Naive B cell (primary cell): Measurements from ENCODE around the gene PLA2R1. TPM values are rescaled to one million over a fixed set of nuclear protein-coding genes. Genes with fewer than 3 reads are reported as not detected.

ENCODE experiments used
- ATAC-seq, 2 donors: fragments of 150-1000 bp; cut with Tn5 transposase; 2 replicates each; pipeline ENCODE4 v1.10.0; 2021; ENCODE audit warnings: low read depth in 2 of 2, mild to moderate bottlenecking in 2 of 2, moderate library complexity in 2 of 2
- DNase-seq: peaks from one replicate; pipeline ENCODE4 v3.0.0; 2022
- H3K27ac Mint-ChIP-seq, 6 donors: one replicate each; pipeline ENCODE4 v1.8.0; 2020 to 2022; ENCODE audit warnings: mild to moderate bottlenecking in 6 of 6, mixed read lengths in 6 of 6, moderate library complexity in 5 of 6, inconsistent platforms in 2 of 6
- H3K27me3 Mint-ChIP-seq, 3 donors: one replicate each; pipeline ENCODE4 v1.8.0; 2021 to 2022; ENCODE audit warnings: mixed read lengths in 3 of 3, mild to moderate bottlenecking in 1 of 3
- H3K36me3 Mint-ChIP-seq, 2 donors: one replicate each; pipeline ENCODE4 v1.8.0; 2020 to 2022; ENCODE audit warnings: mixed read lengths in 2 of 2, inconsistent platforms in 1 of 2, mild to moderate bottlenecking in 1 of 2
- H3K4me1 Mint-ChIP-seq, 3 donors: one replicate each; pipeline ENCODE4 v1.8.0; 2020 to 2022; ENCODE audit warnings: mixed read lengths in 3 of 3, inconsistent platforms in 1 of 3, mild to moderate bottlenecking in 1 of 3, moderate library complexity in 1 of 3
- H3K4me3 Mint-ChIP-seq, 8 donors: one replicate each; pipeline ENCODE4 v1.8.0; 2020 to 2022; ENCODE audit warnings: mild to moderate bottlenecking in 8 of 8, mixed read lengths in 8 of 8, moderate library complexity in 8 of 8, inconsistent platforms in 2 of 8
- H3K9me3 Mint-ChIP-seq, 7 donors: one replicate each; pipeline ENCODE4 v1.8.0; 2020 to 2022; ENCODE audit warnings: mixed read lengths in 7 of 7, mild to moderate bottlenecking in 5 of 7, inconsistent platforms in 2 of 7, moderate library complexity in 1 of 7
- polyA plus RNA-seq, 6 donors: library from polyadenylated mRNA; unstranded; fragments of 300-500 nt; fragmentation: Illumina TruSeq; gene quantifications; one replicate each; pipeline ENCODE4 v1.2.3, GENCODE V29; 2021; ENCODE audit warnings: low read depth in 6 of 6

The PLA2R1 gene
- under 1 TPM in 1 of 6 donors, not detected in 5; 0.01 TPM for polyA plus RNA-seq

DNA sequence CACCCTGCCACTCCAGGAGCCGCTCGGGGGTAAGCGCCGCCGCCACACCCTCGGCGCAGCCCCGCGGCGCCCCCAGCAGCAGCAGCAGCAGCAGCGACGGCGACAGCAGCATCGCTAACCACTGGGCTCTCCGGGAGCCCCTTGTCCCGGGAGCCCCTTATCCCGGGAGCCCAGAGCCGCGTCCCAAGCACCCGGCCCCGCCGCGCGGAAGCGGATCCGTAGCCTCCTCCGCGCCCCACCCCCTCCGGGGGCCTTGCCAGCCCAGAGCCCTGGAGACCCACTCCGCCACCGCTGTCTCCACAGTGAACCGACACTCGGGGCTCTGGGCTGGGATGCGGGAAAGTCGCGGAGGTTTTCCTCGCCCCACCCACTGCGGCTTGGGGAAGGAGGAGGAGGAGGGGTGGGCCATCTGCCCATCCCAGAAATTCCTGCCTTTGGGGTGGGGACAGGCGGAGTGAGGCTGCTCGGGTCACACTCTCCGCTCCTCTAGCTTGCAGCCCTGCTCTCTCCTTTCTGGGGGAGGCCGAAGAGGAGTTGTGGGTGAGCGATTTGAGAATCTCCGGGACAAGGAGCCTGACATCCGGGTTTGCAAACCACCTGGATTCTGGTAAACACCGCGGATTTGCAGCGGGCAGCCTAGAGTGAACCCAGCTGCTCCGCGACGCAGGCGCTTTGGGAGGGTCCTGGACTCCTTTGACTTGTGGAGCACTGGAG is at the start of gene PLA2R1:
Gene PLA2R1, minus strand, starts transcription at position 324 of the 714 bp plus-strand sequence. Its CDS starts 212 bp downstream, at position 112.
- ATAC-seq (peak in 1 of 2 donors; percentile 20), DNase-seq (no peak)
- H3K4me1 Mint-ChIP-seq = peaks cover 0 to 14% (median 7%) of the 10 kb centered on the region in 3 donors
- no peaks in the 10 kb centered on the region for H3K36me3 Mint-ChIP-seq
- H3K27me3 Mint-ChIP-seq = peaks cover 36 to 68% (median 48%) of the 10 kb centered on the region in 3 donors
- H3K27ac Mint-ChIP-seq = peak within 1 kb of the TSS in 2 of 6 donors; percentile 15 to 80
- peak within 1 kb of the TSS; percentile 10 to 82 (median 78) for H3K4me3 Mint-ChIP-seq
- peaks cover 0 to 2% (median 0%) of the 10 kb centered on the region in 7 donors for H3K9me3 Mint-ChIP-seq

GRCh38 chr2:160110674-160111239 is 48.3 kb upstream of the PLA2R1 start:
- Mint-ChIP-seq H3K36me3 (no peaks in the 10 kb centered on the region), H3K4me3 (no peak overlapping the region), H3K27ac (peak overlapping the region in 1 of 6 donors; percentile 71), H3K9me3 (peaks cover 0 to 3% (median 0%) of the 10 kb centered on the region in 7 donors), H3K27me3 (peaks cover 6 to 17% (median 7%) of the 10 kb centered on the region in 3 donors), H3K4me1 (no peaks in the 10 kb centered on the region)
- ATAC-seq = no peak
- DNase-seq = no peak

- Mint-ChIP-seq H3K27me3 (peaks cover 6 to 11% (median 7%) of the 10 kb centered on the region in 3 donors), H3K4me1 (no peaks in the 10 kb centered on the region), H3K4me3 (no peak overlapping the region), H3K27ac (no peak overlapping the region), H3K9me3 (no peaks in the 10 kb centered on the region), H3K36me3 (no peaks in the 10 kb centered on the region)
- peak in 1 of 2 donors; percentile 46 for ATAC-seq
- peak; percentile 7 for DNase-seq
These were observed 47.7 kb upstream of the PLA2R1 start for GRCh38 chr2:160109939-160110673.

GRCh38 chr2:160109243-160109642 is 46.8 kb upstream of the PLA2R1 start:
- Mint-ChIP-seq H3K4me3 (no peak overlapping the region), H3K36me3 (no peaks in the 10 kb centered on the region), H3K4me1 (no peaks in the 10 kb centered on the region), H3K9me3 (no peaks in the 10 kb centered on the region), H3K27me3 (peaks cover 3 to 8% (median 5%) of the 10 kb centered on the region in 3 donors), H3K27ac (no peak overlapping the region)
- no peak for DNase-seq
- ATAC-seq = no peak

- Mint-ChIP-seq H3K4me3 (no peak overlapping the region), H3K36me3 (no peaks in the 10 kb centered on the region), H3K27me3 (peaks cover 0 to 5% (median 0%) of the 10 kb centered on the region in 3 donors), H3K27ac (no peak overlapping the region), H3K4me1 (no peaks in the 10 kb centered on the region), H3K9me3 (no peaks in the 10 kb centered on the region)
- ATAC-seq (no peak), DNase-seq (no peak)
These were observed 46.2 kb upstream of the PLA2R1 start for GRCh38 chr2:160108646-160109045.

DNA sequence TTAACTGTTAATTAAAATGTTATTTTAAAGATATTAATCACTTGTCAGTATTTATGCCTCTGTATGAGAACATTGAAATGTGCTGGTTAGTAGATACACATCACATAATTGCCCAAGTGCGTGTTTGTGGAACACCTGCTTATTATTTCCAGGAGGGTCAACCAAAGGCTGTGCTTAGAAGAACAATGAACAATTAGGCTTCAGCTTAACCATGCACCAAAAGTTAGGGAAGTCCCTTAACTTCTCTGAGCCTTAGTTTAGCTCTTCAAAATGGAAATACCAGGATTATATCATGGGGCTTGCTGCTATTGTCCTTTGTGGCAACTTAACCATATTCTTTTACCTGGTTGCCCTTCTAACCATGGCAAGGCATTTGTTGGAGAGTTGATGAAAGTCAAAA is 43.0 kb upstream of the PLA2R1 start:
- Mint-ChIP-seq H3K27me3 (no peaks in the 10 kb centered on the region), H3K9me3 (no peaks in the 10 kb centered on the region), H3K4me1 (no peaks in the 10 kb centered on the region), H3K4me3 (no peak overlapping the region), H3K36me3 (no peaks in the 10 kb centered on the region), H3K27ac (no peak overlapping the region)
- DNase-seq (no peak), ATAC-seq (no peak)

- H3K4me1 Mint-ChIP-seq = no peaks in the 10 kb centered on the region
- H3K9me3 Mint-ChIP-seq = no peaks in the 10 kb centered on the region
- H3K4me3 Mint-ChIP-seq = no peak overlapping the region
- no peak overlapping the region for H3K27ac Mint-ChIP-seq
- no peaks in the 10 kb centered on the region for H3K27me3 Mint-ChIP-seq
- ATAC-seq (no peak), DNase-seq (no peak)
- no peaks in the 10 kb centered on the region for H3K36me3 Mint-ChIP-seq
These were observed 41.7 kb upstream of the PLA2R1 start for GRCh38 chr2:160104115-160104514.

DNA sequence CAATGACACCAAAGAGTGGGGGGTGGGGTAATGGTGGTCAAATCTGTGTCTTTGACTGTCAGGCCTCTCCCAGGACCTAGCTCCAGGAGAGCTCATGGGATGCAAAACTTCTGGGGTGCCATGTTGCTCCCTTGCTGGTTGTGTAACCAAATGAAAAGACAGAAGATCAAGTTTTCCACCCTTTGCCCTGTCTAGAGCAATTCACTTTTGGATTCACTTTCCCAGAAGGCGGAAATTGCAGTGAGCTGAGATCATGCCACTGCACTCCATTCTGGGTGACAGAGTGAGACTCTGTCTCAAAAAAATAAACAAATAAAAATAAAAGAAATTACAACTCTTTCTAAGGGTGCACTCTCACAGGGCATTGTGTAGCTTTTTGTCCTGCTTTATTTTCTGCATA is 34.9 kb upstream of the PLA2R1 start:
- DNase-seq = no peak

DNA sequence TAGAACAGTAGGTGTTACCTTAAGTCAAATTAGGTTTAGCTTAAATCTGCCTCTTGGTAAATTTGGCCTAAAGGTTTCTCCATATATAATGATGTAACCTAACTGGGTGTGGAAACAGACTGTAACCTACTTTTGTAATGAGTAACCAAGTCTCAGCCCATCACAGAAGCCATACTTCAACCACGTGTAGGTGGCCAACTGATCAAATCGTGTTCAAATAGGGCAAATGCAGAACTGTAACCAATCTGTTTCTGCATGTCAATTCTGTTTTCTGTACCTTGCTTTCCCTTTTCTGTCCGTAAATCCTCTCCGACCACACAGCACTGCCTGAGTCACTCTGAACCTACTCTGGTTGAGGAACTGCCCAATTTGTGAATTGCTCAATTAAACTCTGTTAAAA is 34.0 kb upstream of the PLA2R1 start:
- ATAC-seq (no peak), DNase-seq (no peak)
- peaks cover 7 to 37% (median 20%) of the 10 kb centered on the region in 7 donors for H3K9me3 Mint-ChIP-seq
- peaks cover 0 to 6% (median 0%) of the 10 kb centered on the region in 3 donors for H3K27me3 Mint-ChIP-seq
- H3K4me3 Mint-ChIP-seq = no peak overlapping the region
- H3K4me1 Mint-ChIP-seq = no peaks in the 10 kb centered on the region
- H3K27ac Mint-ChIP-seq = peak overlapping the region in 1 of 6 donors; percentile 63
- H3K36me3 Mint-ChIP-seq = peaks cover 3% of the 10 kb centered on the region in 2 donors

More for the DNA sequence above, 34.9 kb upstream of the PLA2R1 start:
- Mint-ChIP-seq H3K4me3 (no peak overlapping the region), H3K4me1 (no peaks in the 10 kb centered on the region), H3K27ac (peak overlapping the region in 1 of 6 donors; percentile 54), H3K27me3 (no peaks in the 10 kb centered on the region), H3K9me3 (peaks cover 6 to 28% (median 15%) of the 10 kb centered on the region in 7 donors), H3K36me3 (no peaks in the 10 kb centered on the region)
- no peak for ATAC-seq

GRCh38 chr2:160092445-160092844 is 30.0 kb upstream of the PLA2R1 start:
- Mint-ChIP-seq H3K9me3 (peaks cover 21 to 73% (median 51%) of the 10 kb centered on the region in 7 donors), H3K4me3 (no peak overlapping the region), H3K4me1 (no peaks in the 10 kb centered on the region), H3K36me3 (peaks cover 22 to 23% of the 10 kb centered on the region in 2 donors), H3K27me3 (peaks cover 0 to 10% (median 0%) of the 10 kb centered on the region in 3 donors), H3K27ac (no peak overlapping the region)
- DNase-seq = no peak
- no peak for ATAC-seq

DNA sequence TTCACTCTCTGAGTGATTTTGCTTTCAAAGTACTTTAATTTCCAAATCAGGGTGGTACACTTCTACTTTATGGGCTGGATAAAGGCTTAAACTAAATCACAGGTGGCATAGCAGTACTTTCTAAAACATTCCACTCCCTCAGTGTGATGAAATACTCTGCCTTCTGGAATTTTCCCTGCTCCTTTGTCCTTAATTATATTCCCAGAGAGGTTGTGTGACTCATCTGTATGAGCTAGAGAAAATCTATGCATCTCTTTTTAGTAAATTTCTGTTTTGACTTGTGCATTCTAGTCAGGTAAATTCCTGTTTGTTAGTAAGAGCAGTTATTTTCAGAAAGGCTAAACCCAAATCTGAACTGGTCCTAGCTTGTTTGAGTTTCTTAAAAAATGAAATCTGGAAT is 29.0 kb upstream of the PLA2R1 start:
- Mint-ChIP-seq H3K4me1 (no peaks in the 10 kb centered on the region), H3K9me3 (peaks cover 24 to 84% (median 60%) of the 10 kb centered on the region in 7 donors), H3K4me3 (no peak overlapping the region), H3K27ac (no peak overlapping the region), H3K36me3 (peaks cover 23 to 27% of the 10 kb centered on the region in 2 donors), H3K27me3 (peaks cover 0 to 10% (median 0%) of the 10 kb centered on the region in 3 donors)
- ATAC-seq = no peak
- no peak for DNase-seq

- H3K27me3 Mint-ChIP-seq = peaks cover 0 to 10% (median 0%) of the 10 kb centered on the region in 3 donors
- no peaks in the 10 kb centered on the region for H3K4me1 Mint-ChIP-seq
- ATAC-seq (no peak), DNase-seq (no peak)
- peaks cover 17 to 96% (median 68%) of the 10 kb centered on the region in 7 donors for H3K9me3 Mint-ChIP-seq
- H3K27ac Mint-ChIP-seq = no peak overlapping the region
- H3K4me3 Mint-ChIP-seq = peak overlapping the region in 2 of 8 donors; percentile 12 to 29
- H3K36me3 Mint-ChIP-seq = peaks cover 23 to 27% of the 10 kb centered on the region in 2 donors
These were observed 25.7 kb upstream of the PLA2R1 start for GRCh38 chr2:160087854-160088745.

DNA sequence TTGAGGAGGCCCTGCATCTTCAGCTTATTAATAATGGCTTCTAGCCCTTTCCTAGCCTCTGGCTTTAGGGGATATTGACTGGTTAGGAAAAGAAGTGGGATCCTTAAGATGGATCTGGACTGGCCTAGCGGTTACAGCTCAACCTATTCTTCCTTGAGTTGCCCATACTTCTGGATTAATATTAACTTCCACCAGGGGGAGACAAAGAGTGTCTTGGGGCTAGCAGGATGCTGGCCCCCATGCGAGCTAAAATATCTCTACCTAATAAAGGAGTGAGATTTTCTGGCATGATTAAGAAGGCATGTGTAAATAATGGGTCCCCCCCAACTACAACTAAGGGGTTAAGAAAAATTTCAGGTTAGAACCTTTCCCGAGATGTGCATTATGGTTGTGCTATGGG is 23.2 kb upstream of the PLA2R1 start:
- Mint-ChIP-seq H3K27ac (no peak overlapping the region), H3K4me1 (no peaks in the 10 kb centered on the region), H3K4me3 (no peak overlapping the region), H3K27me3 (no peaks in the 10 kb centered on the region), H3K9me3 (peaks cover 17 to 84% (median 62%) of the 10 kb centered on the region in 7 donors), H3K36me3 (peaks cover 16 to 23% of the 10 kb centered on the region in 2 donors)
- ATAC-seq = no peak
- no peak for DNase-seq
